ENCODE data around the gene LLGL1.

The LLGL1 gene

GRCh38 chr17:18261146-18261515 is 35.7 kb downstream of the LLGL1 start:
- TF ChIP-seq CTCF (IDR thresholded peaks at IDR 0.05; ENCODE audit: borderline replicate concordance, insufficient read depth, low read depth, low read length), result no peak
- peak overlapping the region; percentile 84 for H3K4me3 ChIP-seq (ENCODE audit: low read depth, low read length)

GRCh38 chr17:18261659-18262058 is 36.2 kb downstream of the LLGL1 start:
- TF ChIP-seq CTCF (IDR thresholded peaks at IDR 0.05; ENCODE audit: borderline replicate concordance, insufficient read depth, low read depth, low read length), result no peak
- H3K4me3 ChIP-seq (ENCODE audit: low read depth, low read length), result peak overlapping the region; percentile 84

- H3K4me3 ChIP-seq (ENCODE audit: low read depth, low read length), result no peak overlapping the region
- no peak for TF ChIP-seq CTCF (IDR thresholded peaks at IDR 0.05; ENCODE audit: borderline replicate concordance, insufficient read depth, low read depth, low read length)
Observed at GRCh38 chr17:18262111-18262510, 36.7 kb downstream of the LLGL1 start.

- no peak for TF ChIP-seq CTCF (IDR thresholded peaks at IDR 0.05; ENCODE audit: borderline replicate concordance, insufficient read depth, low read depth, low read length)
- no peak overlapping the region for H3K4me3 ChIP-seq (ENCODE audit: low read depth, low read length)
Observed at GRCh38 chr17:18262641-18263040, 37.2 kb downstream of the LLGL1 start.

GRCh38 chr17:18263885-18264682 is 38.6 kb downstream of the LLGL1 start:
- H3K4me3 ChIP-seq (ENCODE audit: low read depth, low read length), result no peak overlapping the region
- no peak for TF ChIP-seq CTCF (IDR thresholded peaks at IDR 0.05; ENCODE audit: borderline replicate concordance, insufficient read depth, low read depth, low read length)

GRCh38 chr17:18267366-18267765 is 41.9 kb downstream of the LLGL1 start:
- no peak overlapping the region for H3K4me3 ChIP-seq (ENCODE audit: low read depth, low read length)
- no peak for TF ChIP-seq CTCF (IDR thresholded peaks at IDR 0.05; ENCODE audit: borderline replicate concordance, insufficient read depth, low read depth, low read length)

Data from GM12875 (cell line).